Esophagus squamous epithelium (tissue), 5 donors: ENCODE measurements around the gene ATP7B. TPM values are rescaled to one million over a fixed set of nuclear protein-coding genes. Genes with fewer than 3 reads are reported as not detected.

Experiments used
- DNase-seq: peaks from one replicate; lab custom pipeline; 2025; lab: John Stamatoyannopoulos, UW
- H3K27ac ChIP-seq, 4 donors: fragments of 200-600 bp; sonication (generic); one replicate each; pipeline ENCODE4 v1.5.1; 2016 to 2019; ENCODE audit warnings: mild to moderate bottlenecking in 1 of 4
- H3K27me3 ChIP-seq, 4 donors: fragments of 200-600 bp; sonication (generic); 1 replicate in 3 of 4; 2 replicates in 1 of 4; pipeline versions ENCODE4 v1.5.1 to v1.6.0; 2017 to 2021; ENCODE audit warnings: antibody characterized with exemption in 1 of 4
- H3K36me3 ChIP-seq, 3 donors: fragments of 200-600 bp; sonication (generic); one replicate each; pipeline ENCODE4 v1.5.1; 2016 to 2019
- H3K4me1 ChIP-seq, 3 donors: fragments of 200-600 bp; sonication (generic); one replicate each; pipeline ENCODE4 v1.5.1; 2017 to 2019
- H3K4me3 ChIP-seq, 4 donors: fragments of 200-600 bp; sonication (generic); 1 replicate in 3 of 4; 2 replicates in 1 of 4; pipeline ENCODE4 v1.5.1; 2016 to 2019; ENCODE audit warnings: mild to moderate bottlenecking in 2 of 4, moderate library complexity in 1 of 4
- H3K9me3 ChIP-seq, 3 donors: fragments of 200-600 bp; sonication (generic); one replicate each; pipeline ENCODE4 v1.5.1; 2016 to 2019
- POLR2A ChIP-seq, 4 donors: fragments of 450-650 bp; IDR thresholded peaks; one replicate each; pipeline ENCODE4 v1.6.1; 2017; ENCODE audit warnings: antibody characterized with exemption in 4 of 4, mild to moderate bottlenecking in 4 of 4, moderate library complexity in 3 of 4
- WGBS, 2 donors: methylation state at CpG; one replicate each; pipeline ENCODE4 v1.1.5; 2018; 5-methylcytosine and 5-hydroxymethylcytosine counted together
- intact Hi-C: fragments of 100-400 bp; cut with DNase I; formaldehyde crosslinking; loops from one replicate; pipeline ENCODE4 v1.15.0; 2022
- total RNA-seq, 4 donors: library from RNA; depleted of rRNA; stranded (reverse); fragments of >200 nt; gene quantifications; one replicate each; pipeline ENCODE4 v1.1.0, GENCODE V29; 2016
- TF ChIP-seq, protein P1 (sequence below), 6 experiments: fragments of 450-650 bp in 4 of 6; fragments of 200-600 bp in 2 of 6; sonication (generic) in 2 of 6; IDR thresholded peaks; one replicate each; pipeline ENCODE4 v1.5.1; 2016 to 2019; ENCODE audit warnings: antibody characterized with exemption in 6 of 6, mild to moderate bottlenecking in 4 of 6, moderate library complexity in 4 of 6
- donor health status: DM: yes; HTN: yes; CAD: no.

The ATP7B gene
- total RNA-seq, 4 donors from 2014 or later, result 0.99 to 3.6 (median 2.6) TPM

GRCh38 chr13:51894239-51894638, 117.0 kb downstream of the ATP7B start:
- intact Hi-C loops, result loop anchor here (10.0 kb wide), 1 partner anchor 231 kb away; the partner anchor contains the start of gene NEK5
- no peak for DNase-seq
- 89 to 100% methylated on average over 4 of the region's 4 CpGs for WGBS, 2 donors
- no peak for TF ChIP-seq POLR2A (IDR thresholded peaks at IDR 0.05)
- TF ChIP-seq, protein P1, sequence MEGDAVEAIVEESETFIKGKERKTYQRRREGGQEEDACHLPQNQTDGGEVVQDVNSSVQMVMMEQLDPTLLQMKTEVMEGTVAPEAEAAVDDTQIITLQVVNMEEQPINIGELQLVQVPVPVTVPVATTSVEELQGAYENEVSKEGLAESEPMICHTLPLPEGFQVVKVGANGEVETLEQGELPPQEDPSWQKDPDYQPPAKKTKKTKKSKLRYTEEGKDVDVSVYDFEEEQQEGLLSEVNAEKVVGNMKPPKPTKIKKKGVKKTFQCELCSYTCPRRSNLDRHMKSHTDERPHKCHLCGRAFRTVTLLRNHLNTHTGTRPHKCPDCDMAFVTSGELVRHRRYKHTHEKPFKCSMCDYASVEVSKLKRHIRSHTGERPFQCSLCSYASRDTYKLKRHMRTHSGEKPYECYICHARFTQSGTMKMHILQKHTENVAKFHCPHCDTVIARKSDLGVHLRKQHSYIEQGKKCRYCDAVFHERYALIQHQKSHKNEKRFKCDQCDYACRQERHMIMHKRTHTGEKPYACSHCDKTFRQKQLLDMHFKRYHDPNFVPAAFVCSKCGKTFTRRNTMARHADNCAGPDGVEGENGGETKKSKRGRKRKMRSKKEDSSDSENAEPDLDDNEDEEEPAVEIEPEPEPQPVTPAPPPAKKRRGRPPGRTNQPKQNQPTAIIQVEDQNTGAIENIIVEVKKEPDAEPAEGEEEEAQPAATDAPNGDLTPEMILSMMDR (IDR thresholded peaks at IDR 0.05), result no peak
- Histone ChIP-seq H3K9me3 (no peaks in the 10 kb centered on the region), H3K27me3 (peaks cover 0 to 75% (median 0%) of the 10 kb centered on the region in 4 donors), H3K4me1 (no peaks in the 10 kb centered on the region), H3K27ac (no peak overlapping the region), H3K4me3 (no peak overlapping the region), H3K36me3 (no peaks in the 10 kb centered on the region)

DNA sequence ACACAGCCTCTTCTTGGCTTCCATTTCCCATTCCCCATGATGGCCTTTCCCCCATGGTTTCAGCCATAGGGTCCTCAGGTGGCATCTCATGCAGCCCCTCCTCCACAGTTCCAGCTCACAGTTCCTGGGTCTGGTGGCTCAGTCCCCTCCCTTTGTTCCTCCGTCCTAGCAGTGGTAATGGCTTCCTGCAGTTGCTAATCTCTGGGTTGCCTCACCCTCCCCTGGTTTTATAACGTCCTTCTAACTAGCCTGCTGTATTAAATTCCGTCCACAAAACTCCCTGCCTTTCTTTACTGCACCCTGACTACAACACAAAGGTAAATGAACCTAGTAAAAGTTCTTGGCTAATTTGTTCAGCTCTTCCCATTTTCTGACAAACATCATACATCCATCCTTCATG, 118.6 kb downstream of the ATP7B start:
- H3K27me3 ChIP-seq, result peaks cover 0 to 81% (median 0%) of the 10 kb centered on the region in 4 donors
- no peak for DNase-seq
- no peaks in the 10 kb centered on the region for H3K36me3 ChIP-seq
- H3K27ac ChIP-seq, result no peak overlapping the region
- 59 to 77% methylated on average over 3 of the region's 3 CpGs for WGBS, 2 donors
- TF ChIP-seq, protein P1 (IDR thresholded peaks at IDR 0.05), result no peak
- no peak for TF ChIP-seq POLR2A (IDR thresholded peaks at IDR 0.05)
- no peak overlapping the region for H3K4me3 ChIP-seq
- H3K9me3 ChIP-seq, result no peaks in the 10 kb centered on the region
- intact Hi-C loops, result loop anchor here (10.0 kb wide), 1 partner anchor 232 kb away; the partner anchor contains the start of gene NEK5
- peaks cover 0 to 4% (median 0%) of the 10 kb centered on the region in 3 donors for H3K4me1 ChIP-seq

DNA sequence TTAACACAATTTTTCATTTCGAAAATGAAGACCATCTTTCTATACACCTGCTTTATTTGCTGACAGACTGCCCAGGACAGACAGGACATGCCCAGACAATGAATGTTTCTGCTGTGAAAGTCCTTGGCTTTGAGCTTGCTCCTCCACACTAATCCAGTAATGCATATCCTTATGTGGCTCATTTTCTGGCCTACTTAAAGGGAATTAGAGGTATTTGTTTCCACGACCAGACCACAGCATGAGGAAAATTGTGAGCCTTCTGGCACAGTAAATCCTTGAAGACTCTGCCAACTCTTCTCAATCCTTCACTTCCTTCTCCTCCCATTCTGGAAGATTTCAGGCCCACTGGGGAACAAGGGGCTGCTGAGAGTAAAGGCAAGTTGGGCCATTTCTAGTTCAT, 123.8 kb downstream of the ATP7B start:
- intact Hi-C loops, result no loop called here
- WGBS, 2 donors, result 33 to 49% methylated on average over 2 of the region's 2 CpGs
- peaks cover 0 to 84% (median 0%) of the 10 kb centered on the region in 4 donors for H3K27me3 ChIP-seq

GRCh38 chr13:51885651-51886050, 125.6 kb downstream of the ATP7B start:
- intact Hi-C loops, result no loop called here
- Histone ChIP-seq H3K36me3 (no peaks in the 10 kb centered on the region), H3K27me3 (peaks cover 0 to 77% (median 0%) of the 10 kb centered on the region in 4 donors), H3K4me1 (peaks cover 0 to 7% (median 0%) of the 10 kb centered on the region in 3 donors), H3K27ac (no peak overlapping the region), H3K4me3 (no peak overlapping the region), H3K9me3 (no peaks in the 10 kb centered on the region)
- TF ChIP-seq, protein P1 (IDR thresholded peaks at IDR 0.05), result no peak
- no peak for TF ChIP-seq POLR2A (IDR thresholded peaks at IDR 0.05)
- WGBS, 2 donors, result 60 to 80% methylated on average over 2 of the region's 2 CpGs
- no peak for DNase-seq

More for the DNA sequence above, 123.8 kb downstream of the ATP7B start:
- Histone ChIP-seq H3K4me3 (no peak overlapping the region), H3K36me3 (no peaks in the 10 kb centered on the region), H3K27ac (no peak overlapping the region), H3K4me1 (peaks cover 0 to 7% (median 0%) of the 10 kb centered on the region in 3 donors), H3K9me3 (no peaks in the 10 kb centered on the region)
- TF ChIP-seq POLR2A (IDR thresholded peaks at IDR 0.05), result no peak
- TF ChIP-seq, protein P1 (IDR thresholded peaks at IDR 0.05), result no peak
- no peak for DNase-seq

DNA sequence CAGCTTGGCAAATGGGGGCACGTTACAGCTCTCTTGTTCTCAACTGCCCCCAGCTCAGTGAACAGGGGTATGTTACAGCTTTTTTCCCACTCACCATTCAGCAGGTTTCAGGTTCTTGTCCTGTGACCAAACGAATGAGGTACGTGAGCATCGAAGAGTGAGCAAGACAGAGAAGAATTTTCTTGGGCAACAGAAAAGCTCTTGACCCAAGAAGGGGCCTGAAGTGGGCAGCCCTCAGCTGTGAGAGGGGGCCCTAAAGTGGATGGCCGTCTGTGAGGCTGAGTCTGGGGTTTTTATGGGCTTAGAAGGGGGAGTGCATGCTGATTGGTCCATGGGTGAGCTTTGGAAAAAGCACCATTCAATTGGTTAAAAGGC, 128.0 kb downstream of the ATP7B start:
- DNase-seq, result no peak
- intact Hi-C loops, result no loop called here
- peaks cover 0 to 68% (median 0%) of the 10 kb centered on the region in 4 donors for H3K27me3 ChIP-seq
- no peak overlapping the region for H3K4me3 ChIP-seq
- TF ChIP-seq, protein P1 (IDR thresholded peaks at IDR 0.05), result no peak
- TF ChIP-seq POLR2A (IDR thresholded peaks at IDR 0.05), result no peak
- no peaks in the 10 kb centered on the region for H3K9me3 ChIP-seq
- no peaks in the 10 kb centered on the region for H3K36me3 ChIP-seq
- no peak overlapping the region for H3K27ac ChIP-seq
- H3K4me1 ChIP-seq, result peaks cover 0 to 7% (median 0%) of the 10 kb centered on the region in 3 donors
- WGBS, 2 donors, result 73 to 75% methylated on average over 5 of the region's 5 CpGs

Other genes starting within 250 kb of the ATP7B start
- 10 to 100 TPM in 1 of 4 donors, 1 to 10 TPM in 3; 4.7 to 11.3 (median 7.9) TPM for gene DHRS12, start 207.3 kb downstream of the ATP7B start, total RNA-seq
- gene TMEM272, start 166.3 kb downstream of the ATP7B start, total RNA-seq, result not detected
- gene CCDC70, start 149.5 kb downstream of the ATP7B start, total RNA-seq, result not detected
- gene ALG11, start 948 bp upstream of the ATP7B start, total RNA-seq, result 10 to 100 TPM; 10.7 to 21.2 (median 14.4) TPM
- gene UTP14C, start 13.2 kb upstream of the ATP7B start, total RNA-seq, result 10 to 100 TPM in 1 of 4 donors, 1 to 10 TPM in 3; 6.3 to 11.8 (median 8.5) TPM
- gene NEK5, start 117.6 kb upstream of the ATP7B start, total RNA-seq, result under 1 TPM in 2 of 4 donors, not detected in 2; 0.18 to 0.38 TPM
- gene NEK3, start 148.1 kb upstream of the ATP7B start, total RNA-seq, result 1 to 10 TPM; 2.2 to 9.0 (median 5.8) TPM